IMR-90 (cell line): ENCODE results near the gene GLCCI1.

Experiments used
- BHLHE40 ChIP-seq: fragments of 150-350 bp; IDR thresholded peaks from 2 replicates; pipeline ENCODE4 v1.6.1; 2016; ENCODE audit warnings: mild to moderate bottlenecking, low read depth, low read length
- CTCF ChIP-seq: conservative IDR thresholded peaks from 2 replicates; pipeline ENCODE4 v1.5.1; 2012; ENCODE audit warnings: mild to moderate bottlenecking, low read depth, low read length, improper control_type of control experiment
- FOS ChIP-seq: fragments of 150-350 bp; IDR thresholded peaks from 2 replicates; pipeline ENCODE4 v1.6.1; 2016; ENCODE audit warnings: low read depth, low read length
- MAFK ChIP-seq: IDR thresholded peaks from 2 replicates; pipeline ENCODE4 v1.6.1; 2012; ENCODE audit warnings: low read depth, low read length, improper control_type of control experiment
- MXI1 ChIP-seq: IDR thresholded peaks from 2 replicates; pipeline ENCODE4 v1.6.1; 2012; ENCODE audit warnings: low read depth, mild to moderate bottlenecking, low read length, moderate library complexity, borderline replicate concordance
- NFE2L2 ChIP-seq: fragments of 150-350 bp; IDR thresholded peaks from 2 replicates; pipeline ENCODE4 v1.6.1; 2016; ENCODE audit warnings: low read depth, mild to moderate bottlenecking, low read length
- POLR2A ChIP-seq: IDR thresholded peaks from 2 replicates; pipeline ENCODE4 v1.6.1; 2012; ENCODE audit warnings: mild to moderate bottlenecking, low read depth, low read length
- RAD21 ChIP-seq: IDR thresholded peaks from 2 replicates; pipeline ENCODE4 v1.6.1; 2012; ENCODE audit warnings: low read length, improper control_type of control experiment
- RCOR1 ChIP-seq: IDR thresholded peaks from 2 replicates; pipeline ENCODE4 v1.6.1; 2012; ENCODE audit warnings: mild to moderate bottlenecking, low read length, improper control_type of control experiment; ENCODE audit not compliant: insufficient replicate concordance
- RFX5 ChIP-seq: IDR thresholded peaks from 2 replicates; pipeline ENCODE4 v1.8.0; 2012; ENCODE audit warnings: low read depth, mild to moderate bottlenecking, low read length, moderate library complexity
- USF2 ChIP-seq: fragments of 150-350 bp; IDR thresholded peaks from 2 replicates; pipeline ENCODE4 v1.6.1; 2017; ENCODE audit warnings: mild to moderate bottlenecking, antibody characterized with exemption, low read length, low read depth

- no peak for TF ChIP-seq CTCF
- no peak for TF ChIP-seq POLR2A
- TF ChIP-seq NFE2L2, result no peak
- TF ChIP-seq BHLHE40, result no peak
- TF ChIP-seq MXI1, result no peak
- no peak for TF ChIP-seq RAD21
- no peak for TF ChIP-seq RCOR1
- TF ChIP-seq USF2, result no peak
- no peak for TF ChIP-seq FOS
- TF ChIP-seq MAFK, result no peak
- TF ChIP-seq RFX5, result no peak
These were observed 34.5 kb downstream of the GLCCI1 start for GRCh38 chr7:8003077-8003476.
